Measurements from ENCODE around the gene BARX1. TPM values are rescaled to one million over a fixed set of nuclear protein-coding genes. Genes with fewer than 3 reads are reported as not detected.

BARX1 gene
- total RNA-seq, 1 donor from 2014 or later = not detected

DNA sequence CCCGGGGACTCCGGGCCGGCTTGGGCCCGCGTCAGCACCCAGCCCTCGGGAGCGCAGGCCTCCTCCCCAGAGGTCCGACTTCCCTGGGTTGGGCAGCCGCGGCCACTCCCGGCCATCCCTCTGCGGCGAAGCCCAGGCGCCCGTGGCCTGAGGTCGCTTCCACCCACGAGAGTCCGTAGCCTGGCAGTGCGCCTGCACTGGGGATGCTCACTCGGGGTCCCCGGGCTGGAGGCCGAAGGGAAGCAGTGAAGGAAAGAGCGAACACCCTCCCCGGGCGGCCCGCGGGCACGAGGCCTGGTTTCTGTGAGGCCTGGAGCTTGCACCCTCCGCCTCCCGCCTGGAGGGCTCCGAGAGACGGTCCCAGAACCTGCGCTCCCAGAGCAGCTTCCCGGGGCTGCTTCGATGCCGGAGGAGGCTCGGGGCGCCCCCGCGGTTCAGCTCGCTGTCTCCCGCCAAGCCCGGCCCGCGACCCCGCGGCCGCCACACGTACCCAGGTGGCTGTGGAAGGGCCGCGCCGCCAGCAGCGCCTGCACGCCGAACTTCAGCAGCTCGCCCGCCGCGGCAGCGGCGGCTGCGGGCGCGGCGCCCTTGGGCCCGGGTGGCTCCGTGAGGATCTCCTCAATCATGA lies 607 bp downstream of the BARX1 start:
- H3K4me3 ChIP-seq (ENCODE audit: low read depth, low read length) = no peak overlapping the region
- H3K36me3 ChIP-seq (ENCODE audit: control insufficient read depth, insufficient read depth, low read length) = no peaks in the 10 kb centered on the region
- peaks cover 94% of the 10 kb centered on the region for H3K27me3 ChIP-seq (ENCODE audit: control insufficient read depth, insufficient read depth, low read length)
- no peak for DNase-seq (ENCODE audit: low read depth)
- TF ChIP-seq, protein P1, sequence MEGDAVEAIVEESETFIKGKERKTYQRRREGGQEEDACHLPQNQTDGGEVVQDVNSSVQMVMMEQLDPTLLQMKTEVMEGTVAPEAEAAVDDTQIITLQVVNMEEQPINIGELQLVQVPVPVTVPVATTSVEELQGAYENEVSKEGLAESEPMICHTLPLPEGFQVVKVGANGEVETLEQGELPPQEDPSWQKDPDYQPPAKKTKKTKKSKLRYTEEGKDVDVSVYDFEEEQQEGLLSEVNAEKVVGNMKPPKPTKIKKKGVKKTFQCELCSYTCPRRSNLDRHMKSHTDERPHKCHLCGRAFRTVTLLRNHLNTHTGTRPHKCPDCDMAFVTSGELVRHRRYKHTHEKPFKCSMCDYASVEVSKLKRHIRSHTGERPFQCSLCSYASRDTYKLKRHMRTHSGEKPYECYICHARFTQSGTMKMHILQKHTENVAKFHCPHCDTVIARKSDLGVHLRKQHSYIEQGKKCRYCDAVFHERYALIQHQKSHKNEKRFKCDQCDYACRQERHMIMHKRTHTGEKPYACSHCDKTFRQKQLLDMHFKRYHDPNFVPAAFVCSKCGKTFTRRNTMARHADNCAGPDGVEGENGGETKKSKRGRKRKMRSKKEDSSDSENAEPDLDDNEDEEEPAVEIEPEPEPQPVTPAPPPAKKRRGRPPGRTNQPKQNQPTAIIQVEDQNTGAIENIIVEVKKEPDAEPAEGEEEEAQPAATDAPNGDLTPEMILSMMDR (IDR thresholded peaks at IDR 0.05; ENCODE audit: insufficient read depth, low read length, poor library complexity, severe bottlenecking) = no peak

- no peaks in the 10 kb centered on the region for H3K36me3 ChIP-seq (ENCODE audit: control insufficient read depth, insufficient read depth, low read length)
- DNase-seq (ENCODE audit: low read depth) = no peak
- TF ChIP-seq, protein P1 (IDR thresholded peaks at IDR 0.05; ENCODE audit: insufficient read depth, low read length, poor library complexity, severe bottlenecking) = no peak
- no peak overlapping the region for H3K4me3 ChIP-seq (ENCODE audit: low read depth, low read length)
- H3K27me3 ChIP-seq (ENCODE audit: control insufficient read depth, insufficient read depth, low read length) = peaks cover 94% of the 10 kb centered on the region
These were observed 1.4 kb downstream of the BARX1 start for GRCh38 chr9:93953496-93954433.

GRCh38 chr9:93952784-93953495 lies 2.2 kb downstream of the BARX1 start:
- H3K36me3 ChIP-seq (ENCODE audit: control insufficient read depth, insufficient read depth, low read length) = no peaks in the 10 kb centered on the region
- TF ChIP-seq, protein P1 (IDR thresholded peaks at IDR 0.05; ENCODE audit: insufficient read depth, low read length, poor library complexity, severe bottlenecking) = no peak

GRCh38 chr9:93952119-93952783 lies 2.9 kb downstream of the BARX1 start:
- TF ChIP-seq, protein P1 (IDR thresholded peaks at IDR 0.05; ENCODE audit: insufficient read depth, low read length, poor library complexity, severe bottlenecking) = no peak
- Histone ChIP-seq H3K4me3 (ENCODE audit: low read depth, low read length) (no peak overlapping the region), H3K27me3 (ENCODE audit: control insufficient read depth, insufficient read depth, low read length) (peaks cover 94% of the 10 kb centered on the region), H3K36me3 (ENCODE audit: control insufficient read depth, insufficient read depth, low read length) (no peaks in the 10 kb centered on the region)
- DNase-seq (ENCODE audit: low read depth) = no peak

More at GRCh38 chr9:93952784-93953495, 2.2 kb downstream of the BARX1 start:
- no peak overlapping the region for H3K4me3 ChIP-seq (ENCODE audit: low read depth, low read length)
- peaks cover 94% of the 10 kb centered on the region for H3K27me3 ChIP-seq (ENCODE audit: control insufficient read depth, insufficient read depth, low read length)
- no peak for DNase-seq (ENCODE audit: low read depth)

DNA sequence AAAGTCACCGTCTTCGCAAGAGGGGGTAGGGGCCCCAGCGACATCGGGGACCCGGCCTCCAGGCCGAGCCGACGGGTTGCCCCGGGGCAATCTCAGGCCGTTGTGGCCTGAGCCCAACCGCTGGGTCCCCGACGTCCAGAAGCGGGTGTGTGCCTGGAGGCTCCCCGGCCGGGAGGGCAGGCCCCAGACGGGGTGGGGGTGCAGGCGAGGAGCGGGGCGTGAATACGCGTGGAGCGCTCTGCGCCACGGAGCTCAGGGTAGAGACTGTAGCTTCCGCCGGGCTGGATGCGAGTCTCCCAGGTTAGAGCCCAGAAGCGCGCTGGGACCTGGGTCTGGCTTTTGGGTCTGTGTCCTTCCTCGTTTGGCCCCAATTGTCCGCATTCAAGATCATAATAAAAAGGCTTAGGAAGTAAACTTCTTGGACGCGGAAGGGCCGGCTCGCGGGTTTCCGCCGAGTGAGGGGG lies 3.5 kb downstream of the BARX1 start:
- Histone ChIP-seq H3K36me3 (ENCODE audit: control insufficient read depth, insufficient read depth, low read length) (no peaks in the 10 kb centered on the region), H3K4me3 (ENCODE audit: low read depth, low read length) (no peak overlapping the region), H3K27me3 (ENCODE audit: control insufficient read depth, insufficient read depth, low read length) (peaks cover 90% of the 10 kb centered on the region)
- no peak for DNase-seq (ENCODE audit: low read depth)
- TF ChIP-seq, protein P1 (IDR thresholded peaks at IDR 0.05; ENCODE audit: insufficient read depth, low read length, poor library complexity, severe bottlenecking) = no peak

All from kidney epithelial cell (primary cell).